GM23248 (cell line): ENCODE results near the gene MTPN. TPM values are rescaled to one million over a fixed set of nuclear protein-coding genes. Genes with fewer than 3 reads are reported as not detected.

ENCODE experiments used
- DNase-seq: peaks from one replicate; pipeline ENCODE4 v3.0.0-alpha.2; 2015
- H2AFZ ChIP-seq: fragments of 200-600 bp; sonication (generic); 2 replicates; pipeline ENCODE4 v1.6.1; 2016; ENCODE audit warnings: antibody characterized with exemption
- H3F3A ChIP-seq: fragments of 200-600 bp; sonication (generic); 2 replicates; pipeline ENCODE4 v1.6.1; 2016; ENCODE audit warnings: mild to moderate bottlenecking, antibody characterized with exemption, mixed run types; ENCODE audit not compliant: insufficient read depth
- H3K27ac ChIP-seq: fragments of 200-600 bp; sonication (generic); 2 replicates; pipeline ENCODE4 v1.5.1; 2016; ENCODE audit warnings: mild to moderate bottlenecking
- H3K27me3 ChIP-seq: fragments of 200-600 bp; sonication (generic); replicated peaks from 2 replicates; pipeline ENCODE4 v1.6.1; 2016; ENCODE audit warnings: mild to moderate bottlenecking; ENCODE audit not compliant: insufficient read depth
- H3K36me3 ChIP-seq: fragments of 200-600 bp; sonication (generic); 2 replicates; pipeline ENCODE4 v1.6.1; 2016; ENCODE audit warnings: low read depth, mild to moderate bottlenecking
- H3K4me1 ChIP-seq: fragments of 200-600 bp; sonication (generic); 2 replicates; pipeline ENCODE4 v1.6.1; 2016; ENCODE audit warnings: mild to moderate bottlenecking; ENCODE audit not compliant: insufficient read depth
- H3K4me2 ChIP-seq: fragments of 200-600 bp; sonication (generic); one replicate; pipeline ENCODE4 v1.6.1; 2016; ENCODE audit warnings: mild to moderate bottlenecking; ENCODE audit not compliant: unreplicated experiment
- H3K4me3 ChIP-seq: fragments of 200-600 bp; sonication (generic); 2 replicates; pipeline ENCODE4 v1.5.1; 2016; ENCODE audit warnings: mild to moderate bottlenecking
- H3K79me2 ChIP-seq: fragments of 200-600 bp; sonication (generic); 2 replicates; pipeline ENCODE4 v1.6.1; 2016; ENCODE audit warnings: mild to moderate bottlenecking; ENCODE audit not compliant: insufficient read depth
- H3K9ac ChIP-seq: fragments of 200-600 bp; sonication (generic); 2 replicates; pipeline ENCODE4 v1.6.1; 2016; ENCODE audit warnings: mild to moderate bottlenecking
- H3K9me2 ChIP-seq: fragments of 200-600 bp; sonication (generic); 2 replicates; pipeline ENCODE4 v1.6.1; 2016; ENCODE audit warnings: mixed run types, mild to moderate bottlenecking, moderate library complexity; ENCODE audit not compliant: insufficient read depth
- H3K9me3 ChIP-seq: fragments of 200-600 bp; sonication (generic); one replicate; pipeline ENCODE4 v1.6.1; 2017; ENCODE audit warnings: low read depth
- H4K20me1 ChIP-seq: fragments of 200-600 bp; sonication (generic); 2 replicates; pipeline ENCODE4 v1.6.0; 2016; ENCODE audit not compliant: insufficient read depth
- EZH2 ChIP-seq: fragments of 200-600 bp; sonication (generic); IDR thresholded peaks from 2 replicates; pipeline ENCODE4 v1.6.1; 2018; ENCODE audit warnings: antibody characterized with exemption, mild to moderate bottlenecking; ENCODE audit not compliant: insufficient read depth, poor library complexity, severe bottlenecking
- EZH2phosphoT487 ChIP-seq: fragments of 200-600 bp; sonication (generic); IDR thresholded peaks from 2 replicates; pipeline ENCODE4 v1.6.1; 2018; ENCODE audit warnings: antibody characterized with exemption, moderate library complexity, mild to moderate bottlenecking, low read depth; ENCODE audit not compliant: insufficient read depth
- WGBS, 2 experiments: methylation state at CpG; one replicate each; pipeline ENCODE4 v1.1.6; 2015 to 2017; ENCODE audit warnings: low lambda C conversion rate in 2 of 2, low coverage in 1 of 2; ENCODE audit errors: missing lambda C conversion rate in 2 of 2; 5-methylcytosine and 5-hydroxymethylcytosine counted together
- in situ Hi-C: fragments of 300-500 bp; cut with MboI; formaldehyde crosslinking; loops from 2 replicates; pipeline ENCODE4 v1.15.0; 2020
- polyA plus RNA-seq: library from polyadenylated mRNA; unstranded; fragments of >200 nt; fragmentation: Nextera tagmentation; extraction: Ambion mirVana; gene quantifications from 2 replicates; pipeline ENCODE4 v1.2.1, GENCODE V29; 2016
- small RNA-seq: library from RNA; depleted of rRNA; stranded (forward); fragments of <200 nt; gene quantifications from one replicate; pipeline ENCODE3, GENCODE V24; 2014; ENCODE audit warnings: low read depth, low replicate concordance
- total RNA-seq: library from RNA; depleted of rRNA; stranded (reverse); fragments of >200 nt; shearing (Covaris generic); gene quantifications from 2 replicates; pipeline ENCODE4 v1.2.3, GENCODE V29; 2014; rRNA removed

Gene MTPN
- total and polyA plus RNA-seq, 2 experiments from 2014 or later, result 133 to 145 TPM

DNA sequence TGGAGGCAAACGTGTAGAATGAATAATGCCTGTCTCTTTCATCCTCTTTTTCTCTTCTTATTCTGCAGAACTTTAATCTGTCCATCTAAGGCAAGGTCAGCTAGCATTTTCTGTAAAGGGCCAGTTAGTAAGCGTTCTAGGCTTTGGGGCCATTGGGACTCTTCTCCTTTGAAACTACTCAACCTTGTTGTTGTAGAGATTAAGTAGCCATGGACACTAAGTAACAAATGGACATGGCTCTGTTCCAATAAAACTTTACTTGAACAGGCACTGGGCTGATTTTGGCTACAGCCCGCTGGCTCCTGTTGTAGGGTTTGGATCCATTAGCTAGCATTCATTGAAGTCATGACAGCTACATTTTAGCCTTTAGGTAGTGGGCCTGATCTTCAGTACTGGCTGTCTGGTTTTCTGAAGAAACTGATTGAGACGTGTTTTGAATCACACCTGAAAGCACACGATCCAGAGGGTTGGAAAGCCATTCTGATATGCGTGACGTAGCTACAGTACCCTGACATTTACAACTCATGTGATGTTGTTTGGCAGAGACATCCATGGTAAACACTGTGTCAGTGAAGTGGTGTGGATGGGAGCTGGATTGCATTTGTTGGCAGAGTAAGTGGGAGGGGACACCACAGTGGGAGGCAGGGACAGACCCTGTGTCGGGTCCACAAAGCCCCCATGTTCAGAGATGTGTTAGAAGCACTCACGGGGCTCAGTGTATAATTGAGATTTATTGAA is 92.5 kb downstream of the MTPN start:
- no peaks in the 10 kb centered on the region for H3K27me3 ChIP-seq
- DNase-seq, result no peak
- H3K36me3 ChIP-seq, result no peaks in the 10 kb centered on the region
- no peaks in the 10 kb centered on the region for H4K20me1 ChIP-seq
- H3K4me3 ChIP-seq, result no peak overlapping the region
- 60 to 67% methylated on average over 9 of the region's 9 CpGs for WGBS, 2 experiments
- H3K9me3 ChIP-seq, result no peaks in the 10 kb centered on the region
- no peaks in the 10 kb centered on the region for H3K79me2 ChIP-seq
- peaks cover 3% of the 10 kb centered on the region for H3K4me1 ChIP-seq
- in situ Hi-C loops, result no loop called here
- no peaks in the 10 kb centered on the region for H3F3A ChIP-seq
- TF ChIP-seq EZH2, result no peak
- no peak for TF ChIP-seq EZH2phosphoT487
- no peak overlapping the region for H3K4me2 ChIP-seq
- no peak overlapping the region for H3K9ac ChIP-seq
- H3K9me2 ChIP-seq, result no peaks in the 10 kb centered on the region
- no peak overlapping the region for H3K27ac ChIP-seq
- H2AFZ ChIP-seq, result no peak overlapping the region

GRCh38 chr7:135879233-135879632 is 97.9 kb downstream of the MTPN start:
- in situ Hi-C loops, result no loop called here
- no peak overlapping the region for H3K4me2 ChIP-seq

DNA sequence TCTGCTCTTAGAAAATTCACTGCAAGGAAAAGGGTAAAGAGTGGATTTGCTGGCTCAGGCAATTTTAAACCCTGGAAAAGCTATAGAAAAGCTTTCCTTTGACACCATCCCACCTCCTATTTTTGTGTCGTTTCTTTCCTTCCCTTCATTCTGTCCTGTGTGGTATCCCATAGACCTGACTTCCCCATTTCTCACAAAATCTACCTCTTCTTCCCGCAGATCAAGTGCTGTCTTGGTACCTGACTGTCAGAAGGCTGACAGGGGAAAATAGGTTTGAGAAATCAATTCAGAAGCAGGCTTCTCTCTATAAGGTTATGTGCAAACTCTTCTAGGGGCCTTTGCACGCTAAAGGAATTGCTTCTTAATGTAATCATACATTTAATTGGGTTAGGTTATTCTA is 98.9 kb downstream of the MTPN start:
- 75 to 85% methylated on average over 3 of the region's 3 CpGs for WGBS, 2 experiments
- TF ChIP-seq EZH2phosphoT487 (no peak), EZH2 (no peak)

More at GRCh38 chr7:135879233-135879632, 97.9 kb downstream of the MTPN start:
- no peak overlapping the region for H3K4me3 ChIP-seq
- H3F3A ChIP-seq, result no peaks in the 10 kb centered on the region
- H3K27me3 ChIP-seq, result no peaks in the 10 kb centered on the region
- no peak overlapping the region for H3K9ac ChIP-seq
- no peak overlapping the region for H2AFZ ChIP-seq
- no peaks in the 10 kb centered on the region for H3K9me3 ChIP-seq
- H3K36me3 ChIP-seq, result no peaks in the 10 kb centered on the region
- no peak overlapping the region for H3K27ac ChIP-seq
- DNase-seq, result peak; percentile 24
- no peaks in the 10 kb centered on the region for H3K79me2 ChIP-seq
- no peaks in the 10 kb centered on the region for H3K9me2 ChIP-seq
- no peaks in the 10 kb centered on the region for H4K20me1 ChIP-seq
- peaks cover 18% of the 10 kb centered on the region for H3K4me1 ChIP-seq
- no peak for TF ChIP-seq EZH2
- no peak for TF ChIP-seq EZH2phosphoT487

GRCh38 chr7:135877805-135878204 is 99.4 kb downstream of the MTPN start:
- H3K36me3 ChIP-seq, result no peaks in the 10 kb centered on the region
- H3K9me2 ChIP-seq, result no peaks in the 10 kb centered on the region
- no peaks in the 10 kb centered on the region for H3K27me3 ChIP-seq
- no peak overlapping the region for H3K4me2 ChIP-seq
- H3K27ac ChIP-seq, result no peak overlapping the region
- 48 to 51% methylated on average over 5 of the region's 5 CpGs for WGBS, 2 experiments
- TF ChIP-seq EZH2 (no peak), EZH2phosphoT487 (no peak)
- H2AFZ ChIP-seq, result no peak overlapping the region
- H4K20me1 ChIP-seq, result no peaks in the 10 kb centered on the region
- no peak overlapping the region for H3K9ac ChIP-seq
- no peaks in the 10 kb centered on the region for H3K9me3 ChIP-seq
- no peaks in the 10 kb centered on the region for H3K79me2 ChIP-seq
- in situ Hi-C loops, result no loop called here
- H3K4me3 ChIP-seq, result no peak overlapping the region
- peaks cover 18% of the 10 kb centered on the region for H3K4me1 ChIP-seq
- H3F3A ChIP-seq, result no peaks in the 10 kb centered on the region
- peak; percentile 68 for DNase-seq

More for the DNA sequence above, 98.9 kb downstream of the MTPN start:
- Histone ChIP-seq H3K27me3 (no peaks in the 10 kb centered on the region), H3F3A (no peaks in the 10 kb centered on the region), H2AFZ (no peak overlapping the region), H3K4me2 (no peak overlapping the region), H3K9me2 (no peaks in the 10 kb centered on the region), H4K20me1 (no peaks in the 10 kb centered on the region), H3K4me1 (peaks cover 18% of the 10 kb centered on the region), H3K9ac (no peak overlapping the region), H3K4me3 (no peak overlapping the region), H3K27ac (no peak overlapping the region), H3K36me3 (no peaks in the 10 kb centered on the region), H3K79me2 (no peaks in the 10 kb centered on the region), H3K9me3 (no peaks in the 10 kb centered on the region)
- no peak for DNase-seq
- in situ Hi-C loops, result no loop called here

Small RNAs within 50 kb of the gene (small RNA-seq; reads per million reads assigned to genes)
- not detected for gene RNU6-223P

Other genes with a start within 250 kb of the MTPN start
- 0.11 TPM in 1 of 2 replicates, not detected in the other for gene SLC13A4, start 249.2 kb downstream of the MTPN start, total RNA-seq
- 0.62 and 1.9 TPM in 2 replicates for gene SLC13A4, start 249.2 kb downstream of the MTPN start, polyA plus RNA-seq
- 53.5 and 60.1 TPM in 2 replicates for gene FAM180A, start 228.5 kb downstream of the MTPN start, total RNA-seq
- 50.3 and 52.5 TPM in 2 replicates for gene FAM180A, start 228.5 kb downstream of the MTPN start, polyA plus RNA-seq